Hypothalamus (tissue), 51 donors: ENCODE data around the gene TSPAN11.

ENCODE experiments used
- DNase-seq, 51 donors: peaks; one replicate each; lab custom pipeline; 2025; lab: John Stamatoyannopoulos, UW

TSPAN11 gene

GRCh38 chr12:30909349-30910037 lies 17.1 kb upstream of the TSPAN11 start:
- DNase-seq = no peak

GRCh38 chr12:30910038-30910350 lies 16.6 kb upstream of the TSPAN11 start:
- no peak for DNase-seq

GRCh38 chr12:30911207-30911606 lies 15.3 kb upstream of the TSPAN11 start:
- DNase-seq = no peak

GRCh38 chr12:30913323-30913722 lies 13.2 kb upstream of the TSPAN11 start:
- no peak for DNase-seq

- DNase-seq = no peak
Observed at GRCh38 chr12:30914986-30915591, 11.5 kb upstream of the TSPAN11 start.

GRCh38 chr12:30923057-30923456 lies 3.5 kb upstream of the TSPAN11 start:
- DNase-seq = no peak

GRCh38 chr12:30925607-30926242 lies 823 bp upstream of the TSPAN11 start:
- DNase-seq = no peak

DNA sequence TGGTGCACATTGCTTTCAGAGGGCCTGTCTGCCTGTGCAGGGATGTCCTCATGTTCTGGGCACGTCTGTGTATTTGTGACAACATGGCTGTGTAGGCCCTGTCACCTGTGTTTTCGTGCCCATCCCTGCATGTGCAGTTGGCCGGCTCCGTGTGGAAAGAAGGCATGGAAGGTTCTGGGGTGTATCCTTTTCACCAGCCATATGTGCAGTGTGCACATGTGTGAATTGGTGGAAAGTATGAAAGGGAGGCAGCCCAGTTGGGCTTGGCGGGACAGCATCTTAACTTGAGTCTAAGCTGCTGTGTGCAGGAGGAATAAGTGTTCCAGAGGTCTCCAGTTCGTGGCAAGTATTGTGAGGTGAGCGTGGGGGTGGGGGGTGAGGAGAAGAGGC lies 669 bp downstream of the TSPAN11 start:
- no peak for DNase-seq

DNA sequence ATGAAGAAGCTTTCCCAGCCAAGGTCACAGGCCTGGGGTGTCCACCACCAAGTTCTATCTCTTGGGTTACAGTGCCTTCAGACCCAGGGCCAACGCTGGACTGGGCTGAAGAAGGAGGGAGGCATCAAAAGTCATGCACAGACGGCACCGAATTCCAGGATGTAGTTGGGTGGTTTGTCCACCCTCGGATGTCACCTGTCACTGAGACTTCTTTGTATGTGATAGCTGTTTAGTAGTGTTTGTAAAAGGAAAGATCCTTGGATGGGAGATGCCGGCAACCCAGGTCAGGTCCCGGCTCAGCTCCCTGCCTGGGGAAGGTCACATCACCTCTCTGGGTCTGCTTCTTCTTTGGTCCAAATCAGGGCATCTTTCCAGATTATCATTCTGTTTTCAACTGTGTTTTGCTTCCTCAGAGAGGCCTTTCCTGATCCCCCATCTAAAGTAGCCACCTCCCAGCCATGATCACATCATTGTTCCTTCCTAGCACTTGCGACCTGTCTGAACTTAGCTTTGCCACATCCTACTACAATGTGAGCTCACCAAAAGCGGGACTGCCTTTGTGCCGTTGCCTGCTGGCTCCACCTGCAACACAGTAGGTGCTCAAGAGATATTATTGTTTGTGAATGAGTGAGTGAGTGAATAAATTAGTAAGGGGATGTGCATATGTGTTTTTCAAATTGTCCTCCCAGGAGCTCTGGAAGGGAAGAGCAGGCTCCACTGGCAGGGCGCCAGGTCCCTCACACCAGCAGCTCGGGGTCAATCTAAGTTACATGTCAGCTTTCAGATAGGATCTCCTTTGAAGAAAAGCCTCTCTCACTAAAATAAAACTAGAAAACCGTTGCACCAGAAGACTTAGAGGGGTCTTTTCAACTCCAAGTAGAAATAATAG lies 2.1 kb downstream of the TSPAN11 start:
- DNase-seq = peak in 1 of 51 donors; percentile 6

DNA sequence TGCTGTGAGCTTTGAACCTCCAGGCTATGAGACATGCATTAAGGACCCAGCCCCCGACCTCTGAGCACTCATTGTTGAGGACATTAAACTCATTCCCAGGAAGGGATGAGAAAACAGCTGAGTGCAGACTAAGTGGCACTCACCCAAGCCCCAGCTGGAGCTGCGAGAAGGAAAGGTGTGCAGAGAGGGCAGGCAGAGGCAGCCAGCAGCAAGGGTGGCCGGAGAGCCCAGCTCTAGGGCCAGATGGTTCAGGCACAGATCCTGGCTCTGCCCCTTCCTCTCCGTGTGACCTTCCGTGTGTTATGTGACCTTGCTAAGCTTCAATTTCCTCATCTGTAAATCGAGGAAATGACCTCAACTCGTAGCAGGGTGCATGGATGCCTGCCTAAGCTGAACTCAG lies 3.7 kb downstream of the TSPAN11 start:
- no peak for DNase-seq

- DNase-seq = no peak
Observed at GRCh38 chr12:30930641-30931040, 4.1 kb downstream of the TSPAN11 start.

- DNase-seq = no peak
Observed at GRCh38 chr12:30932881-30933280, 6.3 kb downstream of the TSPAN11 start.

DNA sequence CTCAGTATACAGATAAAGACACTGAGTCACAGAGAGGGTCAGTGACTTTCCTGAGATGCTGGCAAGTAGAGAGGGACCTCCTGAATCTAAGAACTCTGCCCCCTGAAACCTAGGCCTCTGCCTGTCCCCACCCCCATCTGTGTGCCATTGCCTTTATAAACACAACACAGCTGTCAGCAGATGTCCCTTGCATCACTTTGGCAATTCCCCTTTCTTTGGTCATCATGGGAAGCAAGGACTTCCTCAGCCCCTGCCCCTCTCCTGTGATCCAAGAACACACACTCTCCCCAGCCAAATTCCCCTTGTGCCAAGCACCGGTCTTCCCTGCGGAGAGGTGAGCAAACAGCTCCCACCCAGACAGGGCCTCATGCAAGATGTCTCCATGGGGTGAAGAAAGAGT lies 8.3 kb downstream of the TSPAN11 start:
- DNase-seq = no peak

DNA sequence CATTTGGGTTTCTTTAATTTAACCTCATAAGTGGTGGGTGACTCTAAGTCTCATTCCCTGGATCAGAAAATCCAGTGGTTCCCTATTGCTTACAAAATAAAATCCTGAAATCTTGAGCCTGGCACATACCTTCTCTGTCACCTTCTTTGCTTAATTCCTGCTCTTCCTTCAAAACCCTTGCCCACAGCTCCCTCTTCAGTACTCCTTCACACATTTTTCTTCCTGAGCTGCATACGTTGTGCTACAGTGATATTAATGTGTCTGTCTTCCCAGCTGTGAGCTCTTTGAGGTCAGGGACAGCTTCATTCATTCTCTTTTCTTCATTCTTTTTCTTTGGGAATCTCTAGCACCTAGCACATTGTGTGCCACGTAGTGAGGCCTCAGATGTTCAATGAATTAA lies 9.5 kb downstream of the TSPAN11 start:
- no peak for DNase-seq

- DNase-seq = no peak
Observed at GRCh38 chr12:30939234-30939633, 12.7 kb downstream of the TSPAN11 start.

- no peak for DNase-seq
Observed at GRCh38 chr12:30942486-30942885, 15.9 kb downstream of the TSPAN11 start.

- no peak for DNase-seq
Observed at GRCh38 chr12:30942936-30943335, 16.4 kb downstream of the TSPAN11 start.

DNA sequence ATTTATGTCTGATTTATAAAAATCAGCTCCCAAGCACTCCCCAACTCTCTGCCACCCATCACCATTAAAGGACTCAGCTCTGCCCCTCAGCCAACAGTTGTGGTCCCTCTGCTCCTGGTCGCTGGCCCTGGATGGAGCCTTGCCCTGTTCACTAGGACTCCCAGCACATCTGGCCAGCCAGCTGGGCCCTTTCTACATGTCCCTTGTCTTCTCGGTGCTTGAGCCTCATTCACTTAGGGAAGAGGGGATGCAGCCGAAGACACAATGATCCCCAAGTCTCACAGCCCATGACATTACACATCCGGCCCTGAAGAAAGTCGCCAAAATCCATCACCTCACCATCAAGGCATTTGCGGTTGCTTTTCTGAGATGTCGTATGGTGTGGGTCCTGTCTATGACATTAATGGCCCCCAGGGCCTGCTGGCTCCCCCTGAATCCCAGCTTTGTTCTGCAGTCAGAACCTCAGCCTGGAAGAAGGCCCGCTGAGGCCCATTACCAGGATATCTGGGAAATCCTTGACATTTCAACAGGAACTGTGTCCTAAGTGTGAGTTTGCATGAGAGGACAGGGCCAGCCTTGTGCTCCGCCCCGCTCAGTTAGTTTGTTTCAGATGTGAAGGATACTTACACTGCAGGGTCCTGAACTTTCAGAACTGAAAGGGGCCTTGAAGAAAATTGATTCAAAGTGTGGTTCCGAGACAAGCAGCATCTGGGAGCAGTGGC lies 19.1 kb downstream of the TSPAN11 start:
- no peak for DNase-seq

DNA sequence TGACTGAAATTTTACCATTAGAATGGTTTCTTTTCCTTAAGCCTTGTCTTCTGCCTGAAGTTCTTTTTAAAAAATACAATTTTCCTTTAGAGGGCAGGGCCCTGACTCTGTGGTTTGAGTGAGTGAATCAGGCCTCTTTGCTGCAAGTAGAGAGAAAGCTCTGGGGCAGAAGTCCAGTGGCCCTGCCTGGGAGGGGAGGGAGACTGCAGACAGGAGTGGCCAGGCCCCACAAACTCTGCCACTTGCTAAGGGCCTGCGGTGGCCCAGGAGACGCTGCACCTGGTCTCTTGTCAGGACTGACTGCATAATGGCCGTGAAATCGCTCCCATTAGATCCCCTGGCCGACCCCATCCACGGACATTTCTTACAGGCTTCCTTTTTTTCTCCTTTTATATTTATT lies 25.5 kb downstream of the TSPAN11 start:
- DNase-seq = peak in 1 of 51 donors; percentile 7

- no peak for DNase-seq
Observed at GRCh38 chr12:30953257-30953656, 26.7 kb downstream of the TSPAN11 start.
